Activated CD8-positive, alpha-beta T cell treated with anti-CD3 and anti-CD28 coated beads, Interleukin-2, amount 10 ng/mL, durations not matched to agents 7 days and 5 days (primary cell): ENCODE measurements around the gene TDRD10. TPM values are rescaled to one million over a fixed set of nuclear protein-coding genes. Genes with fewer than 3 reads are reported as not detected.

Source experiments
- ATAC-seq: fragments of 150-1000 bp; cut with Tn5 transposase; one replicate; pipeline ENCODE4 v1.10.0; 2021; ENCODE audit warnings: moderate library complexity
- CTCF ChIA-PET: fragments of 350-600 bp; sonication (Branson Sonifier 250); formaldehyde crosslinking; loops from one replicate; lab custom pipeline; 2021; ENCODE audit warnings: antibody characterized with exemption; lab: Charles Lee
- POLR2A ChIA-PET: fragments of 350-600 bp; sonication (Branson Sonifier 250); formaldehyde crosslinking; loops from one replicate; lab custom pipeline; 2021; ENCODE audit warnings: antibody characterized with exemption; lab: Charles Lee
- DNase-seq: peaks from one replicate; pipeline ENCODE4 v3.0.0-alpha.2; 2020
- H3K27ac Mint-ChIP-seq: one replicate; pipeline ENCODE4 v1.8.0; 2021; ENCODE audit warnings: mild to moderate bottlenecking, mixed read lengths
- H3K27me3 Mint-ChIP-seq: one replicate; pipeline ENCODE4 v1.8.0; 2021; ENCODE audit warnings: low read depth, mixed read lengths
- H3K36me3 Mint-ChIP-seq: one replicate; pipeline ENCODE4 v1.8.0; 2021; ENCODE audit warnings: low read depth, mixed read lengths
- H3K4me1 Mint-ChIP-seq: one replicate; pipeline ENCODE4 v1.8.0; 2021; ENCODE audit warnings: low read depth, mixed read lengths
- H3K4me3 Mint-ChIP-seq: one replicate; pipeline ENCODE4 v1.8.0; 2021; ENCODE audit warnings: mild to moderate bottlenecking, mixed read lengths
- H3K9me3 Mint-ChIP-seq: one replicate; pipeline ENCODE4 v1.8.0; 2022; ENCODE audit warnings: mixed read lengths; ENCODE audit not compliant: insufficient read depth
- total RNA-seq, 2 experiments: library from RNA; stranded (reverse); gene quantifications; one replicate each; pipeline ENCODE4 v1.2.3, GENCODE V29; 2021

The TDRD10 gene
- total RNA-seq, 2 experiments from 2014 or later = not detected

- peaks cover 25% of the 10 kb centered on the region for H3K36me3 Mint-ChIP-seq
- no peak overlapping the region for H3K4me3 Mint-ChIP-seq
- H3K27me3 Mint-ChIP-seq = no peaks in the 10 kb centered on the region
- peak; percentile 80 for ATAC-seq
- peak; percentile 65 for DNase-seq
- CTCF ChIA-PET = interaction anchor here (0.6 to 5.3 kb wide), 44 partner anchors 9 to 369 kb away, joined by 3 to 119 read pairs (median 4); partner anchors contain the start of genes ATP8B2 and UBE2Q1
- no peak overlapping the region for H3K27ac Mint-ChIP-seq
- H3K9me3 Mint-ChIP-seq = no peaks in the 10 kb centered on the region
- POLR2A ChIA-PET = interaction anchor here (0.6 to 0.9 kb wide), 2 partner anchors 66 to 69 kb away, joined by 3 read pairs; no protein-coding TSS in a partner anchor
- H3K4me1 Mint-ChIP-seq = peaks cover 8% of the 10 kb centered on the region
Measured at GRCh38 chr1:154546264-154547063, 44.4 kb downstream of the TDRD10 start.

GRCh38 chr1:154547105-154547732 lies 45.2 kb downstream of the TDRD10 start:
- Mint-ChIP-seq H3K9me3 (no peaks in the 10 kb centered on the region), H3K4me1 (peaks cover 8% of the 10 kb centered on the region), H3K4me3 (no peak overlapping the region), H3K27me3 (no peaks in the 10 kb centered on the region), H3K36me3 (peaks cover 31% of the 10 kb centered on the region), H3K27ac (no peak overlapping the region)
- ChIA-PET POLR2A (interaction anchor here (0.6 to 0.9 kb wide), 2 partner anchors 67 to 69 kb away, joined by 3 read pairs; no protein-coding TSS in a partner anchor), CTCF (interaction anchor here (0.6 to 5.3 kb wide), 43 partner anchors 9 to 370 kb away, joined by 3 to 119 read pairs (median 4); partner anchors contain the start of genes ATP8B2 and UBE2Q1)
- DNase-seq (no peak), ATAC-seq (no peak)

- DNase-seq = no peak
- ChIA-PET POLR2A (no interaction called here), CTCF (interaction anchor here (1.3 to 5.3 kb wide), 4 partner anchors 9 to 218 kb away, joined by 3 to 119 read pairs (median 12); partner anchors contain the start of gene UBE2Q1)
- Mint-ChIP-seq H3K36me3 (peaks cover 38% of the 10 kb centered on the region), H3K4me3 (no peak overlapping the region), H3K9me3 (no peaks in the 10 kb centered on the region), H3K27me3 (no peaks in the 10 kb centered on the region), H3K4me1 (peaks cover 8% of the 10 kb centered on the region), H3K27ac (no peak overlapping the region)
- no peak for ATAC-seq
Measured at GRCh38 chr1:154548028-154548427, 46.0 kb downstream of the TDRD10 start.

GRCh38 chr1:154549202-154549770 lies 47.3 kb downstream of the TDRD10 start:
- no peaks in the 10 kb centered on the region for H3K9me3 Mint-ChIP-seq
- H3K36me3 Mint-ChIP-seq = peaks cover 48% of the 10 kb centered on the region
- ChIA-PET CTCF (interaction anchor here (1.3 to 5.3 kb wide), 4 partner anchors 10 to 219 kb away, joined by 3 to 119 read pairs (median 4); no protein-coding TSS in a partner anchor), POLR2A (no interaction called here)
- no peak overlapping the region for H3K27ac Mint-ChIP-seq
- DNase-seq (no peak), ATAC-seq (no peak)
- H3K4me3 Mint-ChIP-seq = no peak overlapping the region
- peaks cover 8% of the 10 kb centered on the region for H3K4me1 Mint-ChIP-seq
- H3K27me3 Mint-ChIP-seq = no peaks in the 10 kb centered on the region

- CTCF ChIA-PET = interaction anchor here (1.3 to 2.8 kb wide), 2 partner anchors 10 to 70 kb away, joined by 6 to 16 read pairs; no protein-coding TSS in a partner anchor
- no peak overlapping the region for H3K4me3 Mint-ChIP-seq
- DNase-seq (no peak), ATAC-seq (no peak)
- no peaks in the 10 kb centered on the region for H3K9me3 Mint-ChIP-seq
- H3K36me3 Mint-ChIP-seq = peaks cover 56% of the 10 kb centered on the region
- no peak overlapping the region for H3K27ac Mint-ChIP-seq
- POLR2A ChIA-PET = no interaction called here
- no peaks in the 10 kb centered on the region for H3K27me3 Mint-ChIP-seq
- H3K4me1 Mint-ChIP-seq = peaks cover 10% of the 10 kb centered on the region
Measured at GRCh38 chr1:154550070-154550469, 48.1 kb downstream of the TDRD10 start.

GRCh38 chr1:154550657-154551056 lies 48.6 kb downstream of the TDRD10 start:
- ChIA-PET CTCF (interaction anchor here (2.8 kb wide), 1 partner anchor 71 kb away, joined by 16 read pairs; no protein-coding TSS in a partner anchor), POLR2A (no interaction called here)
- H3K27me3 Mint-ChIP-seq = no peaks in the 10 kb centered on the region
- DNase-seq = no peak
- no peaks in the 10 kb centered on the region for H3K9me3 Mint-ChIP-seq
- H3K4me3 Mint-ChIP-seq = no peak overlapping the region
- H3K4me1 Mint-ChIP-seq = peaks cover 14% of the 10 kb centered on the region
- ATAC-seq = no peak
- H3K36me3 Mint-ChIP-seq = peaks cover 62% of the 10 kb centered on the region
- no peak overlapping the region for H3K27ac Mint-ChIP-seq

GRCh38 chr1:154551474-154551873 lies 49.5 kb downstream of the TDRD10 start:
- Mint-ChIP-seq H3K4me3 (no peak overlapping the region), H3K27ac (no peak overlapping the region), H3K36me3 (peaks cover 70% of the 10 kb centered on the region), H3K27me3 (no peaks in the 10 kb centered on the region), H3K9me3 (no peaks in the 10 kb centered on the region), H3K4me1 (peaks cover 21% of the 10 kb centered on the region)
- ChIA-PET POLR2A (interaction anchor here (1.4 kb wide), 1 partner anchor 71 kb away, joined by 3 read pairs; no protein-coding TSS in a partner anchor), CTCF (interaction anchor here (2.8 kb wide), 1 partner anchor 72 kb away, joined by 16 read pairs; no protein-coding TSS in a partner anchor)
- no peak for ATAC-seq
- no peak for DNase-seq

GRCh38 chr1:154552036-154552435 lies 50.0 kb downstream of the TDRD10 start:
- ChIA-PET CTCF (interaction anchor here (2.8 kb wide), 1 partner anchor 72 kb away, joined by 16 read pairs; no protein-coding TSS in a partner anchor), POLR2A (interaction anchor here (1.4 kb wide), 1 partner anchor 72 kb away, joined by 3 read pairs; no protein-coding TSS in a partner anchor)
- Mint-ChIP-seq H3K27ac (no peak overlapping the region), H3K27me3 (no peaks in the 10 kb centered on the region), H3K4me3 (no peak overlapping the region), H3K36me3 (peaks cover 70% of the 10 kb centered on the region), H3K9me3 (no peaks in the 10 kb centered on the region), H3K4me1 (peaks cover 27% of the 10 kb centered on the region)
- ATAC-seq = no peak
- DNase-seq = no peak

GRCh38 chr1:154553056-154554030 lies 51.3 kb downstream of the TDRD10 start:
- peak overlapping the region; percentile 11 for H3K27ac Mint-ChIP-seq
- CTCF ChIA-PET = interaction anchor here (1.0 to 5.9 kb wide), 4 partner anchors 73 to 445 kb away, joined by 3 to 36 read pairs (median 5); no protein-coding TSS in a partner anchor
- no peak for DNase-seq
- no peak for ATAC-seq
- H3K9me3 Mint-ChIP-seq = no peaks in the 10 kb centered on the region
- no peaks in the 10 kb centered on the region for H3K27me3 Mint-ChIP-seq
- H3K36me3 Mint-ChIP-seq = peaks cover 78% of the 10 kb centered on the region
- POLR2A ChIA-PET = interaction anchor here (1.4 kb wide), 1 partner anchor 73 kb away, joined by 3 read pairs; no protein-coding TSS in a partner anchor
- no peak overlapping the region for H3K4me3 Mint-ChIP-seq
- H3K4me1 Mint-ChIP-seq = peaks cover 31% of the 10 kb centered on the region

- ATAC-seq (no peak), DNase-seq (no peak)
- ChIA-PET CTCF (interaction anchor here (1.1 to 5.9 kb wide), 4 partner anchors 9 to 222 kb away, joined by 3 to 36 read pairs (median 12); no protein-coding TSS in a partner anchor), POLR2A (interaction anchor here (0.9 kb wide), 1 partner anchor 17 kb away, joined by 3 read pairs; no protein-coding TSS in a partner anchor)
- Mint-ChIP-seq H3K36me3 (peaks cover 53% of the 10 kb centered on the region), H3K27ac (peak overlapping the region; percentile 58), H3K4me3 (peak overlapping the region; percentile 85), H3K9me3 (no peaks in the 10 kb centered on the region), H3K27me3 (no peaks in the 10 kb centered on the region), H3K4me1 (peaks cover 34% of the 10 kb centered on the region)
Measured at GRCh38 chr1:154556422-154556821, 54.4 kb downstream of the TDRD10 start.
